Measurements from ENCODE around the gene RNASEH1.

DNA sequence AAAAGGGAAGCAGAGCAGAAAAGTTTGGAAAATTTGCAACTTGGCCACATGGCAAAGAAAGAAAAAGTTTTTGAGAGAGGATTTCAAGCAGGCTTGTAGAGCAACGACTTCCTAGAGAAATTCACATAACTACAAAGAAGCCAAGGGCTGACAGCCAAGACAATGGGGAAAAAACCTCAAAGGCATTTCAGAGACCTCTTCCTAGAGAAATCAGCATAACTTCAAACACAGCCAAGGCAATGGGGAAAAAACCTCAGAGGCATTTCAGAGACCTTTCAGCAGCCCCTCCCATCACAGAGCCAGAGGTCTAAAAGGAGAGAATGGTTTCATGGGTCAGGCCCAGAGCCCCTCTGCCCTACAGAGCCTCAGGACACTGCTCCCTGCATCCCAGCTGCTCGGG, 46.0 kb downstream of the RNASEH1 start:
- TF ChIP-seq, protein P1, sequence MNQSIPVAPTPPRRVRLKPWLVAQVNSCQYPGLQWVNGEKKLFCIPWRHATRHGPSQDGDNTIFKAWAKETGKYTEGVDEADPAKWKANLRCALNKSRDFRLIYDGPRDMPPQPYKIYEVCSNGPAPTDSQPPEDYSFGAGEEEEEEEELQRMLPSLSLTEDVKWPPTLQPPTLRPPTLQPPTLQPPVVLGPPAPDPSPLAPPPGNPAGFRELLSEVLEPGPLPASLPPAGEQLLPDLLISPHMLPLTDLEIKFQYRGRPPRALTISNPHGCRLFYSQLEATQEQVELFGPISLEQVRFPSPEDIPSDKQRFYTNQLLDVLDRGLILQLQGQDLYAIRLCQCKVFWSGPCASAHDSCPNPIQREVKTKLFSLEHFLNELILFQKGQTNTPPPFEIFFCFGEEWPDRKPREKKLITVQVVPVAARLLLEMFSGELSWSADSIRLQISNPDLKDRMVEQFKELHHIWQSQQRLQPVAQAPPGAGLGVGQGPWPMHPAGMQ (IDR thresholded peaks at IDR 0.05; ENCODE audit: borderline replicate concordance) = no peak
- no peak for TF ChIP-seq DPF2 (IDR thresholded peaks at IDR 0.05)
- TF ChIP-seq POLR2AphosphoS5 (IDR thresholded peaks at IDR 0.05; ENCODE audit: low read length) = no peak
